LNCaP clone FGC (cell line): ENCODE data around the gene MCF2L2.

Experiments
- DNase-seq: peaks from one replicate; pipeline ENCODE4 v3.0.0-alpha.2; 2011; ENCODE audit warnings: low read depth
- H3K4me3 ChIP-seq: 2 replicates; pipeline ENCODE4 v1.5.1; 2011; ENCODE audit warnings: mild to moderate bottlenecking, low read depth, low read length, control low read depth
- TF ChIP-seq, protein P1 (sequence below): IDR thresholded peaks from 2 replicates; pipeline ENCODE4 v1.5.1; 2012; ENCODE audit warnings: mild to moderate bottlenecking; ENCODE audit not compliant: control insufficient read depth, insufficient read depth; ENCODE audit errors: extremely low read depth

The MCF2L2 gene

DNA sequence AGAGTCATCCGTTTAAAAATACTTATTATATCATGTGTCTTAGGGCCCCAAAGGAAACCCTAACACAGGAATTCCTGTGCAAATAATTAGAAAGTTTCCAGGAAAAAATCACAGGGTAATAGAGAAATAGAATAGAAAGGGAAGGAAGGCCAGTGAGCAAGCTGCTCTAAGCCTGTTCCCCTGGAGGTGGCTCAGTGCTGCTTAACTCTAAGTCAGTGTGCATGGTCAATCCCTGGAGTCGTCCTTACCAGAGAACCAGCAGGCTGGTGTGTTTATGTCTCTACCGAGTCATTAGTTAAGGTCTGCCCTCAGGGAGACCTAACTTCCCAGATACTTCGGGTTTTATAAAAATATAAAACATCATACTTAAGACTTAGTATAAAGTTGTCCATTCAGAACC, 21.0 kb upstream of the MCF2L2 start:
- no peak for DNase-seq
- H3K4me3 ChIP-seq, result no peak overlapping the region
- TF ChIP-seq, protein P1, sequence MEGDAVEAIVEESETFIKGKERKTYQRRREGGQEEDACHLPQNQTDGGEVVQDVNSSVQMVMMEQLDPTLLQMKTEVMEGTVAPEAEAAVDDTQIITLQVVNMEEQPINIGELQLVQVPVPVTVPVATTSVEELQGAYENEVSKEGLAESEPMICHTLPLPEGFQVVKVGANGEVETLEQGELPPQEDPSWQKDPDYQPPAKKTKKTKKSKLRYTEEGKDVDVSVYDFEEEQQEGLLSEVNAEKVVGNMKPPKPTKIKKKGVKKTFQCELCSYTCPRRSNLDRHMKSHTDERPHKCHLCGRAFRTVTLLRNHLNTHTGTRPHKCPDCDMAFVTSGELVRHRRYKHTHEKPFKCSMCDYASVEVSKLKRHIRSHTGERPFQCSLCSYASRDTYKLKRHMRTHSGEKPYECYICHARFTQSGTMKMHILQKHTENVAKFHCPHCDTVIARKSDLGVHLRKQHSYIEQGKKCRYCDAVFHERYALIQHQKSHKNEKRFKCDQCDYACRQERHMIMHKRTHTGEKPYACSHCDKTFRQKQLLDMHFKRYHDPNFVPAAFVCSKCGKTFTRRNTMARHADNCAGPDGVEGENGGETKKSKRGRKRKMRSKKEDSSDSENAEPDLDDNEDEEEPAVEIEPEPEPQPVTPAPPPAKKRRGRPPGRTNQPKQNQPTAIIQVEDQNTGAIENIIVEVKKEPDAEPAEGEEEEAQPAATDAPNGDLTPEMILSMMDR, result no peak

DNA sequence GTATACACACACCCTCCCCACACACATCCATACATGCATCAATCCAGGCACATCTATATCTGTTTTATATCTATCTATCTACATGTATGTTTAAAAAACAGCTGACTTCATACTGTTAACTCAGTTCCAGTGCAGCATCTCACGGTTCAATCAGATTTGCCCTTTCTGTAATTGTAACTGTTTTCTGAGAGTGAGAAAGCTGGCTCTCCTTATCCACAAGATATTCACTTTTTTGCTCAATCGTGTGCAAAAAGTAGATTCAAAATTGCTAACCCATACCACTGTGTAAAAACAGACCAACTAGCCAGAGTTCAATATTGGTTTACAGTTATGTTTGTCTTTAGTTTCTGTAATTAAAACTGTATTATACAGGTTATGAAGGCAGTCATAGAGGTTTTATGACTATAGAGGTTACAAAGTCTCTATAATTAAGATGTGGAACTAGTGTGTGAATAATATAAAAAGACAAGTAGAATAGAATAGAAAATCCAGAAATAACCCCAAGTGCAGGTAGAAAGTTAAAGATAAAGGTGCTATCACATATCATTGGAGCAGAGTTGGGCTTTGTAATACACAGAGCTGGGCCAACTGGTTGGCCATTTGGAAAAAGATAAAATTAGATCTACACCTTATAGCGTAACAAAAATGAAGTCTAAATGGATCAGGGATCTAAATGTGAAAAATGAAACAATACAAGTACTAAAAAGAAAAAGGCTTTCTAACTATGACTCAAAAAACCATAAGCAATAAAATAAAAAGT, 20.1 kb upstream of the MCF2L2 start:
- DNase-seq, result no peak
- TF ChIP-seq, protein P1, result no peak
- H3K4me3 ChIP-seq, result no peak overlapping the region

DNA sequence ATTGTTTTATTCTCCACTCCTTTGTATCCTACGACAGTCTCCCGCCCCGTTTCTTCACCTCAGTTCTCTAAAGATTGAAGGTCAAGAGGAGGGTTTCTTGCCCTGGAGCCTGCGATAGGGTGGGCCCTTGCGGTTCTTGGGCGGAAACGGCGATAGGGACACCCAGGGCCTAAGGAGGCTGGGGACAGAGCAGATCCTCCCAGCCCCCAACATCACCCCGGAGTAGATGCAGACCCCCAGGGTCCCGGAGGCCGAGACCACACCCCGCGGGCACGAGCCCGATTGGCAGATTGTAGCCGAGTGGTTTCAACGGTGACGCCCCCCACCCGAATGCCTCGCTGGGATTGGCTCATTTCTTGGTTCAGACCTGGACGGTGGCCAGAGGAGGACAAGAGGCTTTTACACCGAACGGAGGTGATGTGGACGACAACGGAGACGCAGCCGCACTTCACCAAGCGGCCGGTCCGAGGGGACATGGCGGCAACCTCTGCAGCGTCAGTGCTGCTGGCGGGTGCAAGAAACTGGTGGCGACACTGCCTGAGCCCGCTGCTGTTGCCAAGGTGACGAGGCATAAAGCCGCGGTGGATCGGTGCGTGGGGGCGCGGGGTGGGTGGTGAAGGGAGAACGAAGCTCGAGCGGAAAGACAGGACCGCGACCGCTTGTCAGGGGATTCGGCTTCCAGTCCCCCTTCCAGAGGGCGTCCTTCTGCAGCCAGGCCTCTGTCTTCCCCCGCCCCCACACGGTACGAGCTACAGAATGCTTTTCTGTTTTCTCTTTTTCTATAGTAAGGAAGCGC, 19.0 kb upstream of the MCF2L2 start:
- H3K4me3 ChIP-seq, result peak overlapping the region; percentile 68

DNA sequence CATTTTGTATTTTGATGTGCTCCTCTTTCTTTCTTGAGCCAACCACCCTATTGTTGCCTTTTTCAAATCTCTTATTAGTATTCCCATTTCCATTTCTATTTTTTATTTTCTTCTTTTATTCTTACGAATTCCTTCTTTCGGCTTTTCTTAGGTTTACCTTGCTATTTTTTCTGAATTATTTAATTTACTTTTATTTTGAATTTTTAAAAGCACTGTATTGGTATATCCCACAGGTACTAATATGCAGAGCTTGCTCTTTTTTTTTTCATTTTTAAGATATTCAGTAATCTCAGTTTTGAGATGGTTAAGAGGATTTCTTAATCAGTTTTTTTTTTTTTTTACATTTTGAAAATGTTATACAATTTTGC, 18.4 kb upstream of the MCF2L2 start:
- TF ChIP-seq, protein P1, result no peak
- DNase-seq, result no peak
- peak overlapping the region; percentile 68 for H3K4me3 ChIP-seq

More for the DNA sequence above, 19.0 kb upstream of the MCF2L2 start:
- DNase-seq, result peak; percentile 35
- TF ChIP-seq, protein P1, result no peak

DNA sequence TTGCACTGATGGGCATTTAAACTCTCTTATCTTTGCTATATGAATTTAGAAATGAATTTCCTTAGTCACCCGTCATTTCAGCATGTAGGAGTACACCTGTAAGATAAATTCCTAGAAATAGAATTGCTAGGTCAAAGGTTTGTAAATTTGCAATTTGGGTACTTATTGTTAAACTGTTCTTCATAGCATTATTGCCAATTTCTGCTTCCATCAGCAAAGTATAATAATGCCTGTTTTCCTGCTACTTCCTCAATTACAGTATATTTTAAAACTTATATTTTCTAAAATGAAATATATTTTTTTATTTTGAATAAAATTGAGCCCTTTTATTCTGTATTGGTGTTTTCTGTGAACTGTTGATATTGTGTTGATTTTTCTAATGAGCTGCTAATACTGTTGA, 16.3 kb upstream of the MCF2L2 start:
- no peak for DNase-seq
- H3K4me3 ChIP-seq, result no peak overlapping the region
- TF ChIP-seq, protein P1, result no peak

DNA sequence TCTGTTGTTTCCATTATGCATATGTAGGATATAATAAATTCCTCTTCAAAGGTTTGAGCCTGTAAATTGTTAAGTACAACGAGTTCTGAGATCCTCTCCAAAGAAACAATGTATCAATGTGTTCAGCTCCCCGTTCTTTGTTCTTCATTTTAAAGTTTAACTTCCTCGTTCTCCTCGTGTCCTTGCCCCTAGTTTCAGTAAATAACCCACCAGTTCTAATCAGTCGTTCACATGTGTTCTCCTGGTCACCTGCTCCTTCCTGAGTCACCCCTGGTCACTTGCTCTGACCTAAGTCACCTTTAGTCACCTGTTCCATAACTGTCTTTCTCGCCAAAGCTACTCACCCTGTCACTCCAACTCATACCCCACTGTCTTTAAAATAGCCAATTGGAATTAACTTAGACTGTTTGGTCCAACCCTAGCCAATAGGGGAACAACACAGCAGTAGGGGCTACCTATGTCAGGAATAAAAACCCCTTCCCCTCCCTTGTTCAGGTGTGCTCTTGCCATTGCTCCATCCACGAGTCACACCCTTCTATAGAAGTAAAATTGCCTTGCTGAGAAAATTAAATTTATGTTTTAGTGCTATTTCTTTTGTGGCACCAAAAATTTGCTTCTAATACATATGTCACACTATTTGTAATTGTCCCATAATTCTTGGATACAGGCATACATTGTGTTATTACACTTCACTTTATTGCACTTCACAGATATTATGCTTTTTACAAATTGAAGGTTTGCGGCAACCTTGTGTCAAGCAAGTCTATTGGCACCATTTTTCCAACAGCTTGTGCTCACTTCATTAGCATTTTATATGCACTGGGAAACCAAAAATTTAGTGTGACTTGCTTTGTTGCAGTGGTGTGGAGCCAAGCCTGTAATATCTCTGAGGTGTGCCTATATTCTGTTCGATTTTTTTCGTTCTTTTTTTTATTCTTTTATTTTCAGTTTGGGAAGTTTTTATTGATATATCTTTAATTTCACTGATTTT, 15.3 kb upstream of the MCF2L2 start:
- H3K4me3 ChIP-seq, result no peak overlapping the region
- DNase-seq, result no peak
- TF ChIP-seq, protein P1, result no peak
